ENCODE measurements around the gene TMEM92.

DNA sequence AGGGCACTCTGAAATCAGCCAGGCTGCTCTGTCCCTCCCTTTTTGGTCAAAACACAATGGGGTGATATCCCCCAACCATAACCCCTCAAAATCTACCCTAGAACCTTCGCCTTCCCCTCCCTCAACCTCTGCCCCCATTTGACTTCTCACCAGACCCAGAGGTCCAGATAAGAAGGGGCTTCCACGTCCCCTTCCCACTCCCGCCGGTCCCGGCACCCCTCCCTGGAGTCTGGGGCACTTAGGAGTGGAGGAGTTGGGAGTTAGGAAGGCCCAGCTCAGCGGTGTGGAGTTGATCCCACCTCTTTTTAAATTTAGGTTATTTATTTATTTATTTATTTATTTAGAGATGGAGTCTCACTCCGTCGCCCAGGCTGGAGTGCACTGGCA lies 619 bp upstream of the TMEM92 start:
- TF ChIP-seq, protein P1, sequence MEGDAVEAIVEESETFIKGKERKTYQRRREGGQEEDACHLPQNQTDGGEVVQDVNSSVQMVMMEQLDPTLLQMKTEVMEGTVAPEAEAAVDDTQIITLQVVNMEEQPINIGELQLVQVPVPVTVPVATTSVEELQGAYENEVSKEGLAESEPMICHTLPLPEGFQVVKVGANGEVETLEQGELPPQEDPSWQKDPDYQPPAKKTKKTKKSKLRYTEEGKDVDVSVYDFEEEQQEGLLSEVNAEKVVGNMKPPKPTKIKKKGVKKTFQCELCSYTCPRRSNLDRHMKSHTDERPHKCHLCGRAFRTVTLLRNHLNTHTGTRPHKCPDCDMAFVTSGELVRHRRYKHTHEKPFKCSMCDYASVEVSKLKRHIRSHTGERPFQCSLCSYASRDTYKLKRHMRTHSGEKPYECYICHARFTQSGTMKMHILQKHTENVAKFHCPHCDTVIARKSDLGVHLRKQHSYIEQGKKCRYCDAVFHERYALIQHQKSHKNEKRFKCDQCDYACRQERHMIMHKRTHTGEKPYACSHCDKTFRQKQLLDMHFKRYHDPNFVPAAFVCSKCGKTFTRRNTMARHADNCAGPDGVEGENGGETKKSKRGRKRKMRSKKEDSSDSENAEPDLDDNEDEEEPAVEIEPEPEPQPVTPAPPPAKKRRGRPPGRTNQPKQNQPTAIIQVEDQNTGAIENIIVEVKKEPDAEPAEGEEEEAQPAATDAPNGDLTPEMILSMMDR (IDR thresholded peaks at IDR 0.05): no peak
- no peak for TF ChIP-seq POLR2A (IDR thresholded peaks at IDR 0.05)
- no peak for TF ChIP-seq EP300 (IDR thresholded peaks at IDR 0.05)
- no peak for TF ChIP-seq POLR2AphosphoS5 (IDR thresholded peaks at IDR 0.05)
